Kidney (tissue), 14 donors: ENCODE data around the gene CCBE1. TPM values are rescaled to one million over a fixed set of nuclear protein-coding genes. Genes with fewer than 3 reads are reported as not detected.

Experiments
- DNase-seq, 5 donors: peaks; one replicate each; pipeline ENCODE4 v3.0.0-alpha.2; 2013 to 2020
- FAIRE-seq: peaks from 2 replicates; lab custom pipeline; 2012; peaks lifted over from hg19 to GRCh38; lab: Jason Lieb, UNC
- H3K27ac ChIP-seq, 2 donors: one replicate each; pipeline ENCODE4 v1.7.0; 2013; ENCODE audit warnings: low read depth in 2 of 2, low read length in 2 of 2, inconsistent platforms in 1 of 2
- H3K27me3 ChIP-seq: one replicate; pipeline ENCODE4 v1.7.1; 2013; ENCODE audit warnings: low read length, inconsistent platforms; ENCODE audit not compliant: control insufficient read depth, insufficient read depth
- H3K36me3 ChIP-seq, 3 donors: one replicate each; pipeline versions ENCODE4 v1.7.0 to v1.7.1; 2013; ENCODE audit warnings: low read length in 3 of 3, control low read depth in 1 of 3, inconsistent platforms in 1 of 3; ENCODE audit not compliant: insufficient read depth in 3 of 3, control insufficient read depth in 2 of 3
- H3K4me1 ChIP-seq, 3 donors: one replicate each; pipeline versions ENCODE4 v1.7.0 to v1.7.1; 2013; ENCODE audit warnings: low read length in 3 of 3, inconsistent platforms in 1 of 3, low read depth in 1 of 3; ENCODE audit not compliant: control insufficient read depth in 2 of 3, insufficient read depth in 2 of 3
- H3K4me3 ChIP-seq, 3 donors: one replicate each; pipeline versions ENCODE4 v1.7.0 to v1.8.1; 2013; ENCODE audit warnings: low read length in 3 of 3, control low read depth in 1 of 3, inconsistent platforms in 1 of 3
- H3K9ac ChIP-seq, 3 donors: one replicate each; pipeline versions ENCODE4 v1.7.0 to v1.7.1; 2013; ENCODE audit warnings: low read length in 3 of 3, control low read depth in 1 of 3, inconsistent platforms in 1 of 3
- H3K9me3 ChIP-seq, 3 donors: one replicate each; pipeline versions ENCODE4 v1.7.0 to v1.7.1; 2013; ENCODE audit warnings: low read length in 3 of 3, control low read depth in 1 of 3, inconsistent platforms in 1 of 3; ENCODE audit not compliant: control insufficient read depth in 2 of 3, insufficient read depth in 1 of 3
- CTCF ChIP-seq: IDR thresholded peaks from 3 replicates; pipeline ENCODE4 v1.5.1; 2012; ENCODE audit warnings: mild to moderate bottlenecking, moderate library complexity, borderline replicate concordance; ENCODE audit not compliant: insufficient read depth; ENCODE audit errors: extremely low read depth
- intact Hi-C: fragments of 100-400 bp; cut with DNase I; formaldehyde crosslinking; loops from one replicate; pipeline ENCODE4 v1.11.1; 2022
- polyA plus RNA-seq: library from polyadenylated mRNA; stranded (reverse); fragments of 350-450 nt; fragmentation: Illumina TruSeq; extraction: RNeasy Lipid Tissue Mini Kit (QIAGEN cat#74804); gene quantifications from one replicate; pipeline ENCODE4 v1.2.3, GENCODE V29; 2014; ENCODE audit warnings: low read depth, low replicate concordance; ENCODE audit not compliant: insufficient read depth
- total RNA-seq: library from RNA; stranded (reverse); fragmentation: NEBNext Ultra II Directional; extraction: Animal tissue kit (Norgen Biotek cat#: 25700); gene quantifications from one replicate; pipeline ENCODE4 v1.2.1, GENCODE V29; 2021
- donor health status: control.
- donor health status: control.
- donor health status: control.
- donor health status: control.
- donor health status: control.
- donor health status: DM: yes; HTN: yes; CAD: no.
- donor health status: Normal renal cell carcinoma (clear cell type).

The CCBE1 gene
- total and polyA plus RNA-seq, 2 donors from 2014 or later: 1.8 to 2.2 TPM

- TF ChIP-seq CTCF: no peak
- intact Hi-C loops: no loop called here
- Histone ChIP-seq H3K9ac (no peak overlapping the region), H3K27ac (no peak overlapping the region), H3K4me1 (peaks cover 0 to 3% (median 2%) of the 10 kb centered on the region in 3 donors), H3K27me3 (no peaks in the 10 kb centered on the region), H3K9me3 (no peaks in the 10 kb centered on the region), H3K4me3 (no peak overlapping the region), H3K36me3 (no peaks in the 10 kb centered on the region)
- FAIRE-seq: no peak
- no peak for DNase-seq
Observed at GRCh38 chr18:59701272-59701671, 4.0 kb upstream of the CCBE1 start.

GRCh38 chr18:59700535-59700967 is 3.3 kb upstream of the CCBE1 start:
- H3K4me3 ChIP-seq: no peak overlapping the region
- H3K36me3 ChIP-seq: no peaks in the 10 kb centered on the region
- H3K9ac ChIP-seq: no peak overlapping the region
- no peak overlapping the region for H3K27ac ChIP-seq
- TF ChIP-seq CTCF: no peak
- no peak for FAIRE-seq
- intact Hi-C loops: no loop called here
- H3K9me3 ChIP-seq: no peaks in the 10 kb centered on the region
- H3K4me1 ChIP-seq: peaks cover 0 to 5% (median 2%) of the 10 kb centered on the region in 3 donors
- no peaks in the 10 kb centered on the region for H3K27me3 ChIP-seq
- DNase-seq: no peak

- intact Hi-C loops: no loop called here
- Histone ChIP-seq H3K9ac (no peak overlapping the region), H3K36me3 (no peaks in the 10 kb centered on the region), H3K4me1 (peaks cover 0 to 5% (median 2%) of the 10 kb centered on the region in 3 donors), H3K27ac (no peak overlapping the region), H3K27me3 (no peaks in the 10 kb centered on the region), H3K9me3 (no peaks in the 10 kb centered on the region), H3K4me3 (no peak overlapping the region)
- DNase-seq (no peak), FAIRE-seq (no peak)
- no peak for TF ChIP-seq CTCF
Observed at GRCh38 chr18:59699750-59700534, 2.7 kb upstream of the CCBE1 start.
